Stimulated activated CD8-positive, alpha-beta memory T cell treated with anti-CD3 and anti-CD28 coated beads, Interleukin-15, amount 100 ng/mL, for 48 hours (primary cell): ENCODE measurements around the gene BCL2L2.
A peak's percentile ranks its signal among the peaks of the same experiment; 100 is the strongest.
"Not testable (repeated sequence)": the region's sequence is repeated elsewhere in the genome, so short reads cannot be mapped to it uniquely, and the experiment has no call there.

Experiments used
- DNase-seq, 2 donors: peaks; one replicate each; pipeline ENCODE4 v3.0.0-alpha.2; 2020; ENCODE audit warnings: low read depth in 2 of 2

The BCL2L2 gene, protein sequence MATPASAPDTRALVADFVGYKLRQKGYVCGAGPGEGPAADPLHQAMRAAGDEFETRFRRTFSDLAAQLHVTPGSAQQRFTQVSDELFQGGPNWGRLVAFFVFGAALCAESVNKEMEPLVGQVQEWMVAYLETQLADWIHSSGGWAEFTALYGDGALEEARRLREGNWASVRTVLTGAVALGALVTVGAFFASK

DNA sequence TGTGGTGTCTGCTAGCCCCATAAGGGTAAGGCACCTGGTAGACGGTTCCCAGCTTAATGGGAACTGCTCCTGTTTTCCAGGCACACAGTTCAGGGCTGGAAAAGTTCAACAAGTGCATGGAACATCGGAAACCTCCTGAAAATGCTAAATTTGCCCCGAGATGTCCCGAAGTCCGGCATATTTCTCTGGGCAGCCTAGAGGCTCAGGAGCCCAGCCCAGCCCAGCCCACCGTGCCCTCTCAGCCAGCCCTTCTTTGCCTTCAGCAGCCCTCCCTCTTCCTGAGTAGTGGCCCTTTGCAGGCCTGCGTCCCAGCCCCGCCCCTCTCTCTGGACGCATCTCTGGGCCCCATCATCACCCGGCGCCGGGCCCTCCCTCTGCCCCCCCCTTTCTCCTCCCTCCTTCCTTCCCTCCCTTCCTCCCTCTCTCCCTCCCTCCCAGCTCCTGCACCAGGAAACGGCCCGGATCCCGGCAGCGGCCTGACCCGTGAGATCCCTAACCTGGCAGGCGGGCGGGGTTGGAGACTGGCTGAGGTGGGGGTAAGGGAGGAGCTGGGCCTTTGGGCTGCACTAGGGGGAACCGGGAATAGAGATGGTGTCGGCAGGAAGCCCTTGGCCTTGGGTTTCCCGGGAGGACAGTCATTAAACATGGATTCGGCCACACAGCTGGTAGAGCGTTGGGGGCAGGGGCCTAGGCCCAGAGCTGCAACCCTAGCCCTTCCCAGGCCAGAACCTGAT lies at the start of gene BCL2L2:
BCL2L2 (plus strand) TSS at position 422 of the 734 bp plus-strand sequence. CDS start 935 bp downstream, outside the sequence.
- no peak for DNase-seq

DNA sequence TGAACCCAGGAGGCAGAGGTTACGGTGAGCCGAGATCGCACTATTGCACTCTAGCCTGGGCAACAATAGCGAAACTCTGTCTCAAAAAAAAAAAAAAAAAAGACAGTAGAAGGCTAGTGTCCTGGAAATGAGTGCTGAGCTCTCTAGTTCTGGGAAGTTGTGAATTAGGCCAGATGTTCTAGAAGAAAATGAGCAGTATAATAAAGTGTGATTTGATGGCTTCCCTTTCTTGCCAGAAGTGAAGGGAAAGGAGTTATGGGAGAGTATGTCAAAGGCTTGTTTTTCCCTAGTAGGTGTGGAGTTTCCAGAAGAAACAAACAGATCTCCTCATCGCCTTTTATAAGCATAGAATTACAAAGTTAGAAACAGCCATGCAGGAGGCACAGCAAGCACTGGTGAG lies 48.4 kb upstream of the BCL2L2 start:
- DNase-seq = no peak

DNA sequence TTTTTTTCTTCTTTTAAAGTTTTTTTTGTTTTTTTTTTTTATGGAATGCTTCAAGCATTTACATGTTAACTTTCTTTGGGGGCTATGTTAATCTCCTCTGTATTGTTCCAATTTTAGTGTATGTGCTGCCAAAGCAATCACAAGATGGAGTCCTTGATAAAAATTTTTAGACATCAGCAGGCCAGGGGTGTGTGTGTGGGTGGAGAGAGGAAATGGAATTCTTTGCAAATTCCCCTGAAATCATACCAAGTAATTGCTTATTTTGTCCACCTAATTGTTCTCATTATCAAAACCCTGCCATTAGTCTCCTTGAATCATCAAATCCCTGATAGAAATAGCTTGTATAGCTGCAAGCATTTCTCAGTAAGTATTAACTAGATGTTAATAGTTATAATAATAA lies 47.2 kb upstream of the BCL2L2 start:
- no peak for DNase-seq

DNA sequence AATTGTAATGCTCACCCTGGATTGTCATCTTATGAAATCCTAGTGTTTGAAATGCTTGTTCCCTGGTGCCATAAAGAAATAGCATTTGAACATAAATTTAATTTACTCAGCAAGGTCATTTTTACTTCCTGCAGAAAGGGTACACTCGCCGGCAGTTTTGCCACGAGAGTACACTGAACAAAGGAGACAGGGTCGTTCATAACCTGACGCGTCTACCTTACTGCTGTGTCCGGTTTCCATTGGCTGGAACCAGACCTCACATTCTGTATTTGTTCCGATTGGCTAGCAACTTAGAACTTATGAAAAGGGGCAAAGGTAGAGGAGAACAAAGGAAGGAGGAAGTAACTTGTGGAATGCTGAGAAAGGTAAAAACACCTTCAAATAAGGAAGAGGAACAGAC lies 45.8 kb upstream of the BCL2L2 start:
- not testable (repeated sequence) for DNase-seq

DNA sequence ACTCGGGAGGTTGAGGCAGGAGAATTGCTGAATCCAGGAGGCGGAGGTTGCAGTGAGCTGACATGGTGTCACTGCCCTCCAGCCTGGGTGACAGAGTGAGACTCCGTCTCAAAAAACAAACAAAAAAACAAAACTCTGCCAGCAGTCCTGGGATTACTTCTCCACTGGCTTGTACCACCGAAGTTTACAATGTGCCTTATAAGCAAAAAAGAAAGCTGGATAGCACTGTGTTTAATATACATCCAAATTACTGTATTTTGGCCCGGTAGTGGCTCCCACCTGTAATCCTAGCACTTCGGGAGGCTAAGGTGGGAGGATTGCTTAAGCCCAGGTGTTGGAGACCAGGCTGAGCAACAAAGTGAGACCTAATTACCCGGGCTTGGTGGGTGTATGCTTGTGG lies 37.4 kb upstream of the BCL2L2 start:
- no peak for DNase-seq

DNA sequence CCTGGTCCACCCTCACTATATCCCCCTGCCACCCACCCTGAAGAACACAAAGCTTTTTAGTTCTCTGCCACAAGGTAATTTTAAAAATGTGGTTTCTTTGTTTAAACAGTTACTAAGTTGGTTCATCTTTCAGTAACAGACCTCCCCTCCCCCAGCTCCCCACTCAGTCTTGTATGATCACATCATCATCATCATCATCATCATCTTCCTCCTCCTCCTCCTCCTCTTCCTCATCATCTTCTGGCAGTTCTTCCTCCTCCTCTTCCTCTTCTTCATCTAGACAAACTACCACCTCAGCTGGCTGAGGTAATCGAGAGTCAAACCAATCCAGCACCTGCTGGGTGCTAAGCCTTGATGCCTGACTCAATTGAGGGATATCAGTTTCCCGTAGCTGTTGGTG lies 31.2 kb upstream of the BCL2L2 start:
- DNase-seq = no peak

DNA sequence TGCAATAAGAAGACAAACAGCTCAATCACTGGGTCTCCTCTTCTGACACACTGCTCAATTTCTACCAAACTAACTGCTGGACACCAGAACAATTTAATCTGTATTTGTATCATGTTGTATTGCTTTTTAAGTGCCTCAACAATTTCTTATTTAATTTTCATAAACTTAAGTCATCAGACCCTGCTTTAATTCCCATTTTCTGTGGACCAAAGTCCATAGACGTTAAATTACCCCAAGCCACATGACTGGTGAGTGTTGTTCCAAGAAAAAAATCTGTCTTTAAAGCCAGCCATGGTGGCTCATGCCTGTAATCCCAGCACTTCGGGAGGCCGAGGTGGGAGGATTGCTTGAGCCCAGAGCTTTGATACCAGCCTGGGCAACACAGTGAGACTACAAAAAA lies 29.4 kb upstream of the BCL2L2 start:
- DNase-seq = no peak

DNA sequence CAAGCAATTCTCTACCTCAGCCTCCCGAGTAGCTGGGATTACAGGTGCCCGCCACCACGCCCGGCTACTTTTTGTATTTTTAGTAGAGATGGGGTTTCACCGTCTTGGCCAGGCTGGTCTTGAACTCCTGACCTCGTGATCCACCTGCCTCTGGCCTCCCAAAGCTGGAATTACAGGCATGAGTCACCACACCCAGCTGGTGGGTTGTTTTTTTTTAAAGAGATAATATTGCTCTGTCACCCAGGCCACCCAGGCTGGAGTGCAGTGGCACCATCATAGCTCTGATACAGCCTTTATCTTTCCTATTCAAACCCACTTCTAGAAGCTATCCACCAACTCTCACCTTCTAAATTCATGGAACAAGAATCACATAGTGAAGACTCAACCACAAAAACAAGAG lies 28.7 kb upstream of the BCL2L2 start:
- DNase-seq = not testable (repeated sequence)

DNA sequence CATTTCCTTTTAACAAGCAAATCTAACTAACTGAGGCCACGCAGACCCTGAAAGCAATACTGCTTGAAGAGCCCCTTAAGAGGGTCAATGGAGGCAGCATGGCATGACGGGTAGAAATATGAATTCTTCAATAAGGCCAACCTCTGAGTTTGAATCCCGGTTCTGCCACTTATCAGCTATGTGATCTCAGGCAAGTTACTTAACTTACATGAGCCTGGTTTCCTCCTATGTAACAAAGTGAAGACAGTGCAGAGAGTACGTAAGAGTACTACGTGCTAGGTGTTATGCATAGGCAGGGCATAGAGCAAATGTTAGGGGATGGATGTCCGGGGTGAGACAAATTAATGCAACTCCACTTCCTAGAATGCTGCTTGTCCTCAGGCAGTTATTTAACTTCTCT lies 25.4 kb upstream of the BCL2L2 start:
- DNase-seq = no peak

DNA sequence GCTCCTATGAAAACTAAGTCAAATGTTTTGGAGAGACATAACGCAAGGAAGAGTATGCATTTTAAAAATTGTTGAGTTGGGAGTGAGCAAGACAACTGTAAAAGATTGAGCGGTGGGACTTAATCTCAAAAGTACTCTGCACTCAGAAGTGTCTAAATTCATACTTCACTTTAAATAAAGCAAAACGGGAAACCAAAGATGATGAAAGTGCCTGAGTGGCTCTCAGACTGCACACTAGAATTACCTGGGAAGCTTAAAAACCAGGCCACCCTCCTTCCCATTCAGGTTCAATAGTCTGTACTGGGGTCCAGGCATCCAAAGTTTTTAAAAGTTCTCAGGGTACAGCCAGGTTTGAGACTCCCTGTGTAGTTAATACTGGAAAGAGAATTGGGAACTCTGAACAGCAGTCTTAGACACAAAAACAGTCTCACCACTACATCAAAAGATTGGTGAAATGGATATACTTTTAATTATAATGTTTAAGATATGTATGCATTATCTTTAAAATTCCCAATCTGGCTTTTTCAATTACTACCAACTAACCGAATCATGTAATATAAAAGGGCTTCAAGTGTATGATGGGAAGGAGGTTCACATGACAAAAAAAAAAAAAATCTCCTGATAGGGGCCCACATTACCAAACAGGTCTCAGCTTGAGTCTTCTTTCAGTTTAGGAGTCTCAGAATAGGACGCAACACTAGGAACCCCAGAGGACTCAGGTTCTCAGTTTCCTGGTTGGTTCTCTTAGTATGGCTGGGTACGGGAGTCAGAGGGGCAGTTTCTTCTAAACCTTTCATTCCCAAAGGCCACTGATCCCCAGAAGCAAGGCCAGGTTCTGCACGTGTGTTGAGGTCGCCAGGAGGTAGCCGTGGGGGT lies 21.7 kb upstream of the BCL2L2 start:
- no peak for DNase-seq

DNA sequence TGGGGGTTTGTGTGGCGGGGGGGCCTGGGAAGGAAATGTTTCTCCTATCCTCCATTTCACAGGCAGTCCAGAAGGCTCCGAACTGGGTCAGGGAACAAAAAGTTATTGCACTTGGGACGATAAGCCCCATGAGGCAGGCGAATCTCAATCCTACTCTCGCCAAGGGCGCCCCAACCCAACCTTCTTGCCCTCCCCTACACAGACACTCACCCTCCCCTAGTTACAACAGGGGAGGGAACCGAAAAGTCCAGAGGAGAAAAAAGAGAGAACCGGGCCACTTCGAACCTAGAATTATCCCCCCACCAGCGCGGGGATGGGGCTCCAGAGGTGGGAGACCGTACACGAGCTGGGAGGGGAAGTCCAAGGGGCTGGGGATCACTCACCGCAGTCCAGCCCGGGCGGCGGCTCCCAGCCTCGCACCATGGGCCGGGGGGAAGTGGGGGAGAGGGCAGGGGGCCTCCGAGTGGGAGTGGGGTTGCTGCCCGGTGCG lies 21.1 kb upstream of the BCL2L2 start:
- no peak for DNase-seq

DNA sequence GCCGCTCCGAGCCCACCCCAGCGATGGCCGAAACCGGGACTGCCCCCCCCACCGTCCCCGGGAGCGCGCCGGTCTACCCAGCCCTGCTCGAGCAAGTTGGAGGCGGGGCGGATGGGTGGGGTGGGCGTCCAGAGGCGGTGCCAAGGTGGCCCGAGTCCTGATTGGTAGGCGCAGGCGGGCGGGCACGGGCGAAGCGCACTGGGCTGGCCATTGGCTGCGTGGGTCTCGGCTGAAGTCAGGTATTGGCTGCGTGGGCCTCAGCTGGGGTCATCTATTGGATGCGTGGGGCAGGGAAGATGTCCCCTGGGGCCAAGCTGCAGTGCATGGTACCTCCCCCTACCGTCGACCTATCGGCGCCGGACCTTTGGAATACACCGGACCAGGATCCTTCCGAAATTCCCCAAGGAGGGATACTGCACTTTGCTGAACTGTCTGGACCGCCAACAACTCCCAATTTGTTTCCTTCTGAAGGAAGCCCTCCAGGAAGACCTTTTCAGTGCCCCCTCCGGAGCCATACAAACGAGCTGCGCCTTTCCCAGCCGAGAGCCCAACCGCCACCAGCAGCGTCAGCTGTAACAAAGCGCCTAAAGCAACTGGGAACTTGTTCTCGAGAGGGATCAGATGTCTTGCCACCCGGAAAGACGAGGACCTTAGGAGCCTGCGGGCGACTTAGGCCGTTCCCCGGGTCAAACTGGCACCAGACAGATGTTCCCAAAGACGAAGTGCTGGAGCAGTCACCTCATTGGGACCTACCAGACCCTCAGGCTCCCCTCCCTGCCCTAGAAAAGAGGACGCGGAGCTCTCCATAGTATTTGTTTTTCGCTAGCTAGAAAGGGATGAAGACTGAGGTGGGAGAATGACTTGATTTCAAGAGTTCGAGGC lies 20.4 kb upstream of the BCL2L2 start, which contains the start of gene HOMEZ:
HOMEZ (minus strand) TSS at position 113 of the 882 bp plus-strand sequence. CDS start 180 bp downstream, outside the sequence.
- peak; percentile 98 to 99 for DNase-seq

DNA sequence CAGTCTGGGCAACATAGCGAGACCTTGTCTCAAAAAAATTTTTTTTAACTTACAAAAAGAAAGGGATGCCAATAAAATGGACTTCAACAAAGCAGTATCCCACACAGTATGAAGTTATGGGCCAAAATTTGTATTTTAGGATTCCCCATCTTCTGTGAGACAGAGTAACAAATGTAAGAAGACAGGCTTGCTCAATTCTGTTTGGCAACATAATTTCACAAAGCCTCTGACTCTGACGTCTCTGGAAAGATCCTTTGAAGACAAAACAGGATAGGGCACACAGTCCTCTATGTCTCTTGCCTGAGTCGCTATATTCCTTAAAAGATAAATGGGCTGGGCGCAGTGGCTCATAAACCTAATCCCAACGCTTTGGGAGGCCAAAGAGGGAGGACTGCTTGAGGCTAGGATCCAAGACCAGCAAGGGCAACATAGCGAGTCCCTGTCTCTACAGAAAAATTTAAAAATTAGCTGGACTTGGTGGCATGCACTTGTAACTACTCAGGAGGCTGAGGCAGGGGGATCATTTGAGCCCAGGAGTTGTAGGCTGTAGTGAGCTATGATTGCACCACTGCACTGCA lies 19.6 kb upstream of the BCL2L2 start:
- DNase-seq = no peak

DNA sequence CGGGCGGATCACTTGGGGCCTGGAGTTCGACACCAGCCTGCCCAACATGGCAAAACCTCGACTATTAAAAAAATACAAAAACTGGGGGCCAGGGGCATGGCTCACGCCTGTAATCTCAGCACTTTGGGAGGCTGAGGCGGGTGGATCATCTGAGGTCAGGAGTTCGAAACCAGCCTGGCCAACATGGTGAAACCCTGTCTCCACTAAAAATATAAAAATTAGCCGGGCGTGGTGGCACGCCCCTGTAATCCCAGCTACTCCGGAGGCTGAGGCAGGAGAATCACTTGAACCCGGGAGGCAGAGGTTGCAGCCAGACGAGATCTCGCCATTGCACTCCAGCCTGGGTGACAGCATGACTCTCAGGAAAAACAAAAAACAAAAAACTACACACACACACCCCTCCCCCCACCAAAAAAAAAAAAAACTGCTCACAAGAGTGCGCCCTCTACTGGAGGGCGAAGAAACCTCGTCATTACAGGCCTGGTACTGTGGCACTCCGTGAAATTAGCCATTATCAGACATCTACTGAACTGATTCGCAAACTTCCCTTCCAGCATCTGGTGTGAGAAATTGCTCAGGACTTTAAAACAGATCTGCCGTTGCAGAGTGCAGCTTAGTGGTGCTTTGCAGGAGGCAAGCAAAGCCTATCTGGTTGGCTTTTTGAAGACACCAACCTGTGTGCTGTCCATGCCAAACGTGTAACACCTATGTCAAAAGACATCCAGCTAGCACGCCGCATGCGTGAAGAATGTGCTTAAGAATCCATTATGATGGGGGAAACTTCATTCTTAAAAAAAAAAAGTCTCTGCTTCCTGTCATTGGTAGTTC lies 11.7 kb upstream of the BCL2L2 start:
- DNase-seq = peak in 1 of 2 donors; percentile 26

DNA sequence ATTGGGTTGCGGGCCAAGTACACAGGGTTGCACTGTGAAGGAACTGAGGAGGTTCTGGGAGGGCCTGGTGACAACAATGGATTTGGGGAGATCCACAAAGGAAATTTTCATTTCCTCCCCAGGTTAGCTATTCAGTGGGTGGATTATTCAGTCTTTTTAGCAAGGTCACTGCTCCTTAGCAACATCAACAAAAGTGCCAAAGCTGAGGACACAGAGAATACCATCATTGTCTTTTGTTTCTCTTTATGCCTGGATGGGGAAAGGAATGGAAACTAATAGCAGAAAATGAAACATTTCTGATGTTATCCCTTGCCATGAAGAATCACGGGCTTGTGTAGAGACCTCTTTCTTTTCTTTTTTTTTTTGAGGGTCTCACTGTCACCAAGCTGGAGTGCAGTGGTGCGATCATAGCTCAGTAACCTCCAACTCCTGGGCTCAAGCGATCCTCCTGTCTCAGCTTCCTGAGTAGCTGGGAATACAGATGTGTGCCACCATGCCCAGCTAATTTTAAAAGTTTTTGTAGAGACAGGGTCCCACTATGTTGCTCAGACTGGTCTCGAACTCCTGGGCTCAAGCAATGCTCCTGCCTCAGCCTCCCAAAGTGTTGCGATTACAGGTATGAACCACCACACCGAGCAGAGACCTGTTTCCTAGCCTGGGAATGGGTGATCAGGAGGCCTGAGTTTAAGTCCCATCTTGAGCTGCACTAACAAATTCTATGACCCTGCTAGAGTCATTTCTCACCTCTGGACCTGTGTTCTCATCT lies 10.4 kb upstream of the BCL2L2 start:
- no peak for DNase-seq

DNA sequence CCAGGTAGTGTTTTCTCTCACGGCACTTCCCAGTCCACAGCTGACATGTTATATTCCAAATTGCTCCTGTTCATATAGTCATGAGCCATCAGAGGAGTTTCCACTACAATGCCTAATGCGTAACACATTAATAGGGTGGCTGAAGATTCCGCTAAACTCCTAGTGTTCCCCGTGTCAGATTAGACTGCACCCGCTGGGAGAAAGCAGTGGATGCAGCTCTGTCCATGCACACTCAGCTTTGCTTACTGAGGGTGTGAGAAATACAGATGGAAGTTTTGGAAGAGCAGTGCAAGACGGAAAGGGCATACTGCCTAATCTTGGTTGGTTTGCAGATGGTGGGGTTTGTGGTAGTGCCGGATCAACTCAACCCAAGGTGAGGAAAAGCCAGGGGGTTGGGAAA lies 9.5 kb upstream of the BCL2L2 start:
- DNase-seq = no peak

DNA sequence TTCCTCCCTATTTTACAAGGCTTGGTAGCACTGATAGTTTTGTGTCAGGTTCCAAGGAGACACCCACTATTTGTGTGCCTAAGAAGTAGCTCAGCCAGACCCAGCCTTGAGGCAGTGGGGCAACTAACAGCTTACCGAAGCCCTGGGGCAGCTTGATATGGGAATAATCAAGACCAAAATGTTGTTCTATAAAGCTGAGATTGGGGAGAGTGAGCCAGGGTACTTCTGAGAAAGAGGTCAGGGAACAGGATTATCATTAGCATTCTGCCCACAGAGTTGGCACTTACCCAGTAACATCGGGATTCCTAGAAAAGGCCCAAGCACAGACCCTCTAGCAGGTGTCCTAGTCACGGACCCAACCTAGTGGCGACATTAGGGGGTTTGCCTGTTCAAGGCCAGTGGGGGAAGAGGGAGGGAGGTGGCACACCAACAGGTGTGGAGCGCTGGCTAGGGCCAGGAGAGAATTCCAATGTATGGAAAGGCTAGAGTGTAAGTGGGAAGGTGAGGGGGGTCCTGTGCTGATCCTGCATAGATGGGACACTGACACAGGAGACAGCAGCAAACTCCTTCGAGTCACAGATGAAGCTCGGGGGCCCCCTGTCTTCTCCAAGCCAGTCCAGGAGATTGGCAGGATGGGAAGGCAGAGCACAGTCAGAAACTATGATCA lies 8.9 kb upstream of the BCL2L2 start:
- DNase-seq = no peak

DNA sequence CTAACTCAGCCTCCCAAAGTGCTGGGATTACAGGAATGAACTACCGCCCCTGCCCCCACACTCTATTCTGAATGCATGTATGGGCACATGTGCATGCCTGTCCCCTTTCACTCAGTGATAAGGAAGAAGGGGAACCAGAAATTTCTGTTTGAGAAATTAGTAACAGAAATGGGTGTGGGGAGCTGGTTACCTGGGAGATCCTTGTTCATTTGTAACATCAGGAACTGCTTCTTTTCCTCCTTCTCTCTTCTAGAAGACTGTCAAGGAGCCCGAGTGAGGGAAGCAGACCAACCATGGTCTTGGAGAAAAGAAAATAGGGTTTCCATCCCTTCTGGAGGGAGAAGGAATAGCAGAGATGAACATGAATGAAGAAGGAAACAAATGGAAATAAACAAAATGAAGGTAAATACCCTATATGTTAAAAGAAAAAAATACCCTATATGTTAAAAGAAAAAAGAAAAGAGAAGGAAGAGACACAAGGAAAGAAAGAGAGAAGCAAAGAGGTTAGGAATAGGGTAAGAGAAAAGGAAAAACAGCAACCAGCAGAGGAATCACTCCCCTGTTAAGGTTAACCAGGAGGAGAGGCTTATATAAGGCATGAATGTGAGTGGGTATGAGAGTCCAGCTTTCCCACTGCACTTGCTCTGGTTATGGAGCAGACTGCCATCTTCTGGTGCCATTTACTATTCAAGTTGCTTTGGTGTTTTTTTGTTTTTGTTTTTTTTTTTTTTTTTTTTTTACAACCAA lies 7.2 kb upstream of the BCL2L2 start:
- DNase-seq = no peak
